Fibroblast of villous mesenchyme (primary cell): Measurements from ENCODE around the gene FGF22. TPM values are rescaled to one million over a fixed set of nuclear protein-coding genes. Genes with fewer than 3 reads are reported as not detected.

ENCODE experiments used
- DNase-seq: peaks from one replicate; pipeline ENCODE4 v3.0.0-alpha.2; 2010; ENCODE audit warnings: low read depth
- H3K4me3 ChIP-seq: 2 replicates; pipeline ENCODE4 v1.5.1; 2011; ENCODE audit warnings: low read depth, mild to moderate bottlenecking, low read length
- total RNA-seq: library from RNA; depleted of rRNA; stranded (reverse); fragments of >200 nt; gene quantifications from 2 replicates; pipeline ENCODE4 v1.2.3, GENCODE V29; 2012
- TF ChIP-seq, protein P1 (sequence below): IDR thresholded peaks from 2 replicates; pipeline ENCODE4 v1.5.1; 2012; ENCODE audit warnings: low read depth, mild to moderate bottlenecking, low read length; ENCODE audit not compliant: insufficient read depth

The FGF22 gene
- total RNA-seq, 1 donor: not detected

GRCh38 chr19:679418-680286, 40.0 kb downstream of the FGF22 start:
- DNase-seq: peak; percentile 91
- TF ChIP-seq, protein P1, sequence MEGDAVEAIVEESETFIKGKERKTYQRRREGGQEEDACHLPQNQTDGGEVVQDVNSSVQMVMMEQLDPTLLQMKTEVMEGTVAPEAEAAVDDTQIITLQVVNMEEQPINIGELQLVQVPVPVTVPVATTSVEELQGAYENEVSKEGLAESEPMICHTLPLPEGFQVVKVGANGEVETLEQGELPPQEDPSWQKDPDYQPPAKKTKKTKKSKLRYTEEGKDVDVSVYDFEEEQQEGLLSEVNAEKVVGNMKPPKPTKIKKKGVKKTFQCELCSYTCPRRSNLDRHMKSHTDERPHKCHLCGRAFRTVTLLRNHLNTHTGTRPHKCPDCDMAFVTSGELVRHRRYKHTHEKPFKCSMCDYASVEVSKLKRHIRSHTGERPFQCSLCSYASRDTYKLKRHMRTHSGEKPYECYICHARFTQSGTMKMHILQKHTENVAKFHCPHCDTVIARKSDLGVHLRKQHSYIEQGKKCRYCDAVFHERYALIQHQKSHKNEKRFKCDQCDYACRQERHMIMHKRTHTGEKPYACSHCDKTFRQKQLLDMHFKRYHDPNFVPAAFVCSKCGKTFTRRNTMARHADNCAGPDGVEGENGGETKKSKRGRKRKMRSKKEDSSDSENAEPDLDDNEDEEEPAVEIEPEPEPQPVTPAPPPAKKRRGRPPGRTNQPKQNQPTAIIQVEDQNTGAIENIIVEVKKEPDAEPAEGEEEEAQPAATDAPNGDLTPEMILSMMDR: no peak
- H3K4me3 ChIP-seq: peak overlapping the region; percentile 60

GRCh38 chr19:680287-681028, 40.8 kb downstream of the FGF22 start:
- DNase-seq: peak; percentile 99
- TF ChIP-seq, protein P1: peak; percentile 27
- H3K4me3 ChIP-seq: peak overlapping the region; percentile 60

DNA sequence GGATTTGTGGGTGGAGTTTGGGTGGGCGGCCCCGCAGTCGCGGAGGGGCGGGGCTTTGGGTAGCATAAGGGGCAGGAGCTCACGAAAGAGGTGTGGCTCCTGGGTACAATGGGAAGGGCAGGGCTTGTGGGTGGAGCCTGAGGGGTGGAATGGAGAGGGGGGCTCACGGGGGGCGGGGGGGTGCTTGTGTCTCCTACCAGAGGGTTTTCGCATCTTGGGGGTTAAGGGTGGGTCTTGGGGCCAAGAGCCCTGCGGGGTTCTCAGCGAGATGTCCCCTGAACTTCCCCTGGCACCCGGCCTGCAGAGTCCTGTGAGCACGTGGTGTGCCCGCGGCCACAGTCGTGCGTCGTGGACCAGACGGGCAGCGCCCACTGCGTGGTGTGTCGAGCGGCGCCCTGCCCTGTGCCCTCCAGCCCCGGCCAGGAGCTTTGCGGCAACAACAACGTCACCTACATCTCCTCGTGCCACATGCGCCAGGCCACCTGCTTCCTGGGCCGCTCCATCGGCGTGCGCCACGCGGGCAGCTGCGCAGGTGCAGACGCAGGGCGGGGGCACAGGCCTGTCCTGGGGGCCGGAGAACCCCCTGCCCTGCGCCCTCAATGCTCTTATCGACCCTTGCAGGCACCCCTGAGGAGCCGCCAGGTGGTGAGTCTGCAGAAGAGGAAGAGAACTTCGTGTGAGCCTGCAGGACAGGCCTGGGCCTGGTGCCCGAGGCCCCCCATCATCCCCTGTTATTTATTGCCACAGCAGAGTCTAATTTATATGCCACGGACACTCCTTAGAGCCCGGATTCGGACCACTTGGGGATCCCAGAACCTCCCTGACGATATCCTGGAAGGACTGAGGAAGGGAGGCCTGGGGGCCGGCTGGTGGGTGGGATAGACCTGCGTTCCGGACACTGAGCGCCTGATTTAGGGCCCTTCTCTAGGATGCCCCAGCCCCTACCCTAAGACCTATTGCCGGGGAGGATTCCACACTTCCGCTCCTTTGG, 41.6 kb downstream of the FGF22 start:
- peak overlapping the region; percentile 54 for H3K4me3 ChIP-seq
- DNase-seq: no peak

GRCh38 chr19:682678-683320, 43.1 kb downstream of the FGF22 start:
- TF ChIP-seq, protein P1: no peak
- DNase-seq: no peak
- H3K4me3 ChIP-seq: no peak overlapping the region

More for the DNA sequence above, 41.6 kb downstream of the FGF22 start:
- TF ChIP-seq, protein P1: no peak

DNA sequence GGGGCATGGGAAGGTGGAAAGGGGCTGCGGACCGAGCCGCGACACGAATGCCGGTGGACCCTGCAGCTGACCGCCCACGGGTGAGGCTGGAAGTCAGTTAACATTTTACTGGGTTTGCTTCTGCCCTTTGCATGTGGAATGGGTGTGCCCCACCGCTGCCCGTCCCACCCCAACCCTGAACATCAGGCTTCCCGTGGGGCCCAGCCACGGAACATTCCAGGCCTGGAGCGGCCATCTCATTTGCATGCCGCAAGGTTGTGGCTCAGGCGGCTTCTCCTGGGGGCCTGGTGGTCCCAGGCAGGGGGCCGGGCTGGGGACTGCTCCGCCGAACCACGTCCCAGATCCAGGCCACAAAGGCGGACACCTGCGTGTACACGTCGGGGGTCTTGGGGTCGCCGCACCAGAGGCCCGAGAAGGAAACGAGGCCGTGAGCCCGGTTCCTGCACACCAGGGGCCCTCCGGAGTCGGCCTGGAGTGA, 45.8 kb downstream of the FGF22 start:
- no peak overlapping the region for H3K4me3 ChIP-seq
- no peak for DNase-seq
- TF ChIP-seq, protein P1: no peak
